Hematopoietic multipotent progenitor cell treated with erythropoietin and hydrocortisone succinate and interleukin-3 and kit ligand, for 8 days (in vitro differentiated cells): ENCODE data around the gene FNDC4.
A peak's percentile ranks its signal among the peaks of the same experiment; 100 is the strongest.

Experiments used
- DNase-seq: peaks from one replicate; pipeline ENCODE4 v3.0.0-alpha.2; 2015

Gene FNDC4

DNA sequence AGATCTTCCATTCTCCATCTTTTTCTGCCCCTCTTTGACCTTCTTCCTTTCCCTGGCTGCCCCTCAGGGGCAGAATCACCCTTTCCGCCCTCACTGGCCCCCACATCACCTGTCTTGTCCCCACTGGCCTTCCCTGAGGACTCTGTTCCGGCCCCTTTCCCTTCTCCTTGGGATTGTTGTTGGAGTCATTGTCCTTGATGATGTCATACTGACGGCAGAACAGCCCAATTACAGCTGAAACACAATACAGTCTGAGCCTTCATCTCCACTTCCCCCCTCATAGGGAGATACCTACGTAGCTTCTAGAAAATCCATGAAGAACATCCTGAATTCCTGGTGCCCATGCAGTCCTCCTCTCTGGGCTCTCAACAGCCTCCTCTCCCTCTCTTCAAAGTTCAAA is 2.4 kb downstream of the FNDC4 start:
- DNase-seq: no peak

DNA sequence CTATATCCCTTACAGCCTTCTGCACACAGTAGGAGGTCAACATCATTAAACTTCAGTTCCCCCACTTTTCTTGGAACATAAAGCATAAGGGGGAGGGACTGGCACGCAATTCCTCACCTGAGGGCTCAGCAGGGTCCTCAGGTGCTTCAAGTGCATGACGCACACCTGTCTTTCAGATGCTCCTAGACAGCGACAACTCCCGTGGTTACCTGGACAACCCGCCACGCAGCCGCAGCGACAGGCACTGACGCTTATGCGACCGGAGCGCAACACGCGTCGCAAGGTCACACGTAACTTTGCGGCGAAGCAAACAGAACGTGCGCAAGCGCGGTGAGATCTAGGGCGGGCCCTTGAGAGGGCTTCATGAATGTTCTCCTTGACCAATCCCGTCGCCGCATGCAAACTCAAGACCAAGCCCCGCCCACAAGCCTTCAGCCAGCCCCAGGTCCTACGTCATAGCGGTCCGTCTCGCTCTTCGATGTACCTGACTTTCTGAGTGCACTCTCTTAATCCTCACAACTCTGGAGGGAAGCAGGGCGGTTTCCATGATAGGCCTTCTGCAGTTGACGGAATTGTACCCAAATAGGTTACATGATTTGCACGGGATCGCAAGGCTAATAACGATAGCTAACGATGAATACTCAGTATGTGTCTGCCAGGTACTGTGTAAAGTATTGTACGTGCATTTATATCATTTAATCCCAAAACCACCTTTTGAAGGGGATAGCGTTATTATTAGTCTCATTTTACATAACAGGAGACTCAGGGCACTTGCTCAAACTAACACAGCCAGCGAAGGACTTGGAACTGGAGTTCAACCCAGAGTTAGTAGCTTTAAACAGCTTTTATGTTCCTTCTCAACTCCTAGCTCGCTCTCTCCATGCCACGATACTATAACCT is 5.3 kb downstream of the FNDC4 start, which contains the start of gene IFT172:
Gene IFT172 (minus strand): TSS at position 246 of the 900 bp plus-strand sequence. CDS start 90 bp downstream, at position 156.
- DNase-seq: peak; percentile 100

DNA sequence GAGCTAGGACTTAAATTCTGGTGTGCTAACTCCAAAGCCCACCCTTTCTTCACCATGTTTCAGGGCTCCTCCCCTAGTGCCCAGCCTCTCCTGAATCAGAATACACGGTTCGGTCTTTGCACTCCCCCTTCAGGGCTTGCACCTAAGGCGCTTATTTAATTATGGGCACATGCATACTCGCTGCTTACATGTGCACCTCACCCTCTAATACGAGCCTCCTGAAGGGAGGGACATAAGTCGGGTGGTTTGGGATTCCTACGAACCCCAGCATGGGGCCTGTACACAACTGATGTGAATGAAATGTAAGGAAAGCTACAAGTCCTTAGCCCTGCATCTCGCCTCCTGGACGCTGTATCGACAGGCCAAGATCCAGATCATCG is 5.9 kb downstream of the FNDC4 start:
- peak; percentile 59 for DNase-seq

DNA sequence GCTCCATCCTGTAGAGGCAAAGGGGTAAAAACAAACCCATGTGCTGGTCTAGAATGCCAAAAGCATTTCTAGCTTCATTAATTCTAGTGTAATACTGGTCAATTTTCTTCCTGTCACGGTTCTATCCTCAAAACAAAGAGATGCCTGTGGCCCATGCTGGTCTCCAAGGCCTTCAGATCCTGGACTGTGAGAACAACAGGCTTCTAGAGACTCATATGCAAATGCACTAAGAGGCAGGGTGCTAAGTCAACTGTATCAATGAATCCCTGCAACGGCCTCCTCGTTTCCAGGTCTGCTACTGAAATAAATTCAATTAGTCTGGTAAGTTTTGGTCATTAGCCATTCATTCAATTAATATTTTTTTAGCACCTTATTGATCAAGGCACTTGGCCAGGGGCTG is 9.5 kb downstream of the FNDC4 start:
- DNase-seq: no peak

DNA sequence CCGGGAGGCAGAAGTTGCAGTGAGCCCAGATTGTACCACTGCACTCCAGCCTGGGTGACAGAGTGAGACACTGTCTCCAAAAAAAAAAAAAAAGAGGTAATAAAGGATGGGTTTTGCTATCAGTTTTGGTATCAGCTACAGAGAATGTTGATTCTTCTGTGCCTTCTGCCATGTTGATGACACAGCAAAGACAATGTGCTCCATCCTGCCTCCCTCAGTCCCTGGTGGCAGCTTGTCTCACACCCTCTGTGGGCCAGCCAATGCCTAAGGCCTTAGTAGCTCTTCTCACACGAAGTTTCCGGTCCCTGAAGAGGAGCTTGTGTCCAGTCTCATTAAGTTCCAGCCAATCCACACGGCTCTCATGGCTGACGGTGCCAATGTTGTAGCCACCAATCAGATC is 23.0 kb downstream of the FNDC4 start:
- DNase-seq: peak; percentile 21

DNA sequence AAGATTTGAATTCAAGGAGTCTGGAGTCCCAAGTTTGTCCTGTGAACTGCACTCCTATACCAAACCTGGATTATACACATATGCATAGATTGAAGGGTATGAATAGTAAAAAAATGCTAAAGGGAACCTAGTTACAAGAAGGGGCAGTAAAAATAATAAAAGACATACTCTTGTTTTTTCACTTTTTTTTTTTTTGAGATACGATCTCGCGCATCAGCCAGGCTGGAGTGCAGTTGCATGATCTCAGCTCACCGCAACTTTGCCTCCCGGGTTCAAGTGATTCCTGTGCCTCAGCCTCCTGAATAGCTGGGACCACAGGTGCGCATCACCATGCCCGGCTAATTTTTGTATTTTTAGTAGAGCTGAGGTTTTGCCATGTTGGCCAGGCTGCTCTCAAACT is 30.6 kb downstream of the FNDC4 start:
- no peak for DNase-seq

DNA sequence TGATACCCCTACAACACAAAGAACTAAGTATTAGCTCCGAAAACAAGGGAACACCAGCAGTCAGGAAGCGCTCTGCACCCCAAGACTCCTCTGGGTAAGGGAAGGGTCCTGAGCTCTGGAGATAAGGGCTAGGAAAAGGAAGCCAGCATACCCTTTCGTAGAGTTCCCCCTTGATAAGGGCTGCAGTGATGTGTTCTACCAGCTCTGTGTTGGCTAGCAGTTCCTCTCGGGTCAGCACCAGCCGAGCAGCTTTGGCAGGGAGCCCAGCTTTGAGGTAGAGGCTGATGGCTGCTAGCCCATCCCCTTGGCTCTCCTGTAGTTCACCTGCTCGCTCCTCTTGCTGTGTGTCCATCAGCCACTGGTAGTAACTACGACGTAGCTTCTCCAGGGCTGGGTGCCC is 33.9 kb downstream of the FNDC4 start:
- DNase-seq: peak; percentile 85

DNA sequence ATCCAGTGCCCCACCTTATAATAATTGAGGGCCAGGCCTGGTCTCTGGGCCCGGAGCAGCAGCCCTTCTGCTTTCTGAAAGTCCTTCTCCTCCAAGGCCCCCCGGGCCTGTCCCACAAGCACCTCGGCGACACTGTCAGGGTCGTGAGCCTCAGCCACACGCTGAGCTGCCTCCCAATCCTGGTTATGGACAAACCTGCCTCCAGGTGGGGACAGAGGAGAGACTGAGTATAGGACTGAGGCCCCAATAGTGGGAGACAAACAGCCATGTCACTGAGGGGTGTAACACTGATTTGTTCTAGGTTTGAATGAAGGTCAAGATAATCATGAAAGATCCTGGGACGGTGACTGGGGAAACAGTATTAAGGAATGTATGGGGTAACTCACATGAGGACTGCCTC is 41.0 kb downstream of the FNDC4 start:
- no peak for DNase-seq

DNA sequence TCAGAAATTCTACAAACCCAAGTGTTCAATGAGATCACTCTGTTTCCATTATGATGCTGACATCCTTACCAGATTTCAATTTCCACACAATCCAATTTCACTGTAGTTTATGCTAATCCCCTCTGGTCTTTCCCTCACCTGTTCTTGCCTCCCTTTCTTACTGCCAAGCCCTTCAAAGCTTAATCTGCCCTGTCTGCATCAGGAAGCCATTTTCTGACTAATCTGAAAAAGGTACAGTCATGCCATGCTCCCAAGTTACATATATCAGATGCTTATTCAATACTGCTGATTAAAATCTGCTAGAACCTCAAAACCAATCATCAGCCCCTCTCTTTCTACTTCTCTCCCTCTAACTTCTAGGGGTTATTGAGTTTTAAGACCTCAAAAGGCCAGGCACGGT is 43.9 kb downstream of the FNDC4 start:
- no peak for DNase-seq

DNA sequence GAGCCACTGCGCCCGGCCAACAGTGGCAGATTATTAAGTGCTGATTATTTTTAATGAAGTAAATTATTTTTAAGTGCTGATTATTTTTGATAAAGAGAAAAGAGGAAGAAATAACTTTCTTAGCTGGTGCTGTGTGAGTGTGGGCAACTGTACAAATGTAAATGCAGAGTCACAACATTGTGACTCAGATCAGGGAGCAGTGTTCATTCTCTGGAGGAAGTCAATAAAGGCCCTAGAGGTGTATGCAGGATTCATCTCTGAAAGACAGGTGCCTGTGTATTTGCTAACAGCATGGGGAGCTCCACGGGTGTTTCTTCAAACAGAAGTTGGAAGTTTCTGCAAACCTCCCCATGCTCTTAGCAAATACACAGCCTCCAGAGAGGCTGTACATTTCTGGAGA is 46.6 kb downstream of the FNDC4 start:
- DNase-seq: no peak

DNA sequence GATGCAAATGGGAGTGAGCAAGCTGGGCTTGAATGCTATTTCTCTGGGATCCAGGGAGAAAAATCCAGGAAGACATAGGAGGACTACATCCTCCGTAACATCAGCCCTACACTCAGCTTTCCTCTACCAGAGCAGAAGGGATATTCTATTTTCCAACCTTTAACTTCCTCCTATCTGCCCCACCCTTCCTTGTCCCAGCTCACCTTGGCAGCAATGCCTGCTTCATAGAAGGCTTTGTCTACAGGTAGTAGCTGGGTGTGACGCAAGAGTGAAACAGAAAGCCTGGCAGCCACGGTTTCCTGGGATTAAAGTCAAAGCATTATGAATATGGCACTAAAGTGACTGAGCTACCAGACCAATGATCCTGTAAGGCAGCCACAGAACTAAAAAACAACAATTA is 48.9 kb downstream of the FNDC4 start:
- no peak for DNase-seq

DNA sequence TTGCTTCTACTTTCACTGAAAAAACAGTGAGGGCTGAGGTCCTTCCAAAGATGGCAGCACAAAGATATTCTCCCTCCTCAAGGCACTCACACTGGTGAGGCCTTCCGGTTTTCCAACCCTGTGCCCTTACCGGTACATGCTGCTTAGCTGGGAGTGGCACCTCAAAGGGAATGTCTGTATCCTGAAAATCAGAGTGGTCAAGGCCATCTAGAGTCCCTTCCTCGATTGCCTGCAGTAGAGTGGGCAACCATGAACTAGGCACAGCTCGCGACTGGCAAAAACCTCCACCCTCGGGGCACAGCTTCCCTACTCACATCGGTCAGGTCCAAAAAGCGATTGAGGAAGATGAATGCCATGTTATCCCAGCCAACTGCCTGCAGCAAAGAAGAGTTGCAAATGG is 49.4 kb downstream of the FNDC4 start:
- DNase-seq: no peak

DNA sequence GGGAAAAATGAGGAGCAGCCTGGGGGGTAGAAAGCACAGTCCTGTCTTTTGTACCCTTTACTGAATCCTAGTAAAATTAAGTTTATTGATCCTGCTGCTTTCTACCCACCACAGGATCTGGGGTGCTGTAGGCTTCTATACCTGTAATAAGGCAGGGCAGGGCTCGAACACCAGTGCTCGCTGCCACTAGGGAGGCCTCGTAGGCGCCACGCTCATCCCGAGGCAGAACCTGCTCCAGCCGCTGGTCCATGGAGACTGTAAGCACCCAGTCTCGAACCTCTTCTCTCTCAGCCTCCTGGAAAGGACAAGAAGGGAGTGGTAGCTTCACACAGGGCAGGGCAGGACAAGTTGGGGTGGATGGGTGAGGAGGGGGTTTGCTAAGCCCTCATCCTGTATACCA is 49.8 kb downstream of the FNDC4 start:
- DNase-seq: no peak

DNA sequence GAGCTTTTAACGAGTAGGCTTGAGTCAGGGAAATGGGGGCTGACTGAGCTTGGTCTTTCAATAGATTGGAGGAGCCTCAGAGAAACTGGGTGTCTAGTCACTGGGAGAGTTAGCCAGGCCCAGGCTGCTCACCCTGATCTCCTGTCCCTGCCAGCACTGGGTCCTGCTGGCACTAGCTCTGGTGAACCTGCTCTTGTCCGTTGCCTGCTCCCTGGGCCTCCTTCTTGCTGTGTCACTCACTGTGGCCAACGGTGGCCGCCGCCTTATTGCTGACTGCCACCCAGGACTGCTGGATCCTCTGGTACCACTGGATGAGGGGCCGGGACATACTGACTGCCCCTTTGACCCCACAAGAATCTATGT is 52.1 kb downstream of the FNDC4 start:
- peak; percentile 32 for DNase-seq

DNA sequence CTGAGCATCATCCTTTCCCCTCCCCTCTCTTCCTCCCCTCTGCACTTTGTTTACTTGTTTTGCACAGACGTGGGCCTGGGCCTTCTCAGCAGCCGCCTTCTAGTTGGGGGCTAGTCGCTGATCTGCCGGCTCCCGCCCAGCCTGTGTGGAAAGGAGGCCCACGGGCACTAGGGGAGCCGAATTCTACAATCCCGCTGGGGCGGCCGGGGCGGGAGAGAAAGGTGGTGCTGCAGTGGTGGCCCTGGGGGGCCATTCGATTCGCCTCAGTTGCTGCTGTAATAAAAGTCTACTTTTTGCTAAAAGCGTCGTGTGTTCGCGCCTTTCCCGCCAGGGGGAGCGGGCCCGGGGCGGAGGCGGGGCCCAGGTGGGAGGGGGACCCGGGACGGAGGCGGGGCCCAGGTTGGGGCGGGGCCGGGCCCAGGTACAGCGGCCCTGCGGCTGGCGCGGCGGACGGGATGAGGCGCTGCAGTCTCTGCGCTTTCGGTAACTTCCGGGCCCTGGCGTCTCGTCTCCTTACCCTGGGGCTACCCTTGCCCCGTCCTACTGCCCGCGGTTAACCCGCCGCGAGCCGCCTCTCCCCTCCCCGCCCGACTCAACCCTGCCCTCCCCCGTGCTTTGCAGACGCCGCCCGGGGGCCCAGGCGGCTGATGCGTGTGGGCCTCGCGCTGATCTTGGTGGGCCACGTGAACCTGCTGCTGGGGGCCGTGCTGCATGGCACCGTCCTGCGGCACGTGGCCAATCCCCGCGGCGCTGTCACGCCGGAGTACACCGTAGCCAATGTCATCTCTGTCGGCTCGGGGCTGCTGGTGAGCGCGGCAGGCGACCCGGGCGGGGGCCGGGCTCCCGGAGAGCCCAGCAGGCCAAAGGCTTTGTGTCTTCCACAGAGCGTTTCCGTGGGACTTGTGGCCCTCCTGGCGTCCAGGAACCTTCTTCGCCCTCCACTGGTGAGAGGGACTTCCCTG is 52.8 kb downstream of the FNDC4 start, which contains the start of gene KRTCAP3:
Gene KRTCAP3 (plus strand): TSS at position 424 of the 962 bp plus-strand sequence. CDS start 32 bp downstream, at position 456.
- DNase-seq: peak; percentile 16
